Neural progenitor cell (in vitro differentiated cells): ENCODE results near the gene CYP2S1.

Experiments
- EZH2 ChIP-seq: fragments of 200-600 bp; sonication (generic); IDR thresholded peaks from 2 replicates; pipeline ENCODE4 v1.6.1; 2017; ENCODE audit warnings: antibody characterized with exemption, mild to moderate bottlenecking, moderate library complexity
- EZH2phosphoT487 ChIP-seq: fragments of 200-600 bp; sonication (generic); IDR thresholded peaks from 2 replicates; pipeline ENCODE4 v1.6.1; 2017; ENCODE audit warnings: antibody characterized with exemption
- TF ChIP-seq, protein P1 (sequence below): fragments of 200-600 bp; sonication (generic); IDR thresholded peaks from 2 replicates; pipeline ENCODE4 v1.5.1; 2017; ENCODE audit warnings: antibody characterized with exemption, mild to moderate bottlenecking

DNA sequence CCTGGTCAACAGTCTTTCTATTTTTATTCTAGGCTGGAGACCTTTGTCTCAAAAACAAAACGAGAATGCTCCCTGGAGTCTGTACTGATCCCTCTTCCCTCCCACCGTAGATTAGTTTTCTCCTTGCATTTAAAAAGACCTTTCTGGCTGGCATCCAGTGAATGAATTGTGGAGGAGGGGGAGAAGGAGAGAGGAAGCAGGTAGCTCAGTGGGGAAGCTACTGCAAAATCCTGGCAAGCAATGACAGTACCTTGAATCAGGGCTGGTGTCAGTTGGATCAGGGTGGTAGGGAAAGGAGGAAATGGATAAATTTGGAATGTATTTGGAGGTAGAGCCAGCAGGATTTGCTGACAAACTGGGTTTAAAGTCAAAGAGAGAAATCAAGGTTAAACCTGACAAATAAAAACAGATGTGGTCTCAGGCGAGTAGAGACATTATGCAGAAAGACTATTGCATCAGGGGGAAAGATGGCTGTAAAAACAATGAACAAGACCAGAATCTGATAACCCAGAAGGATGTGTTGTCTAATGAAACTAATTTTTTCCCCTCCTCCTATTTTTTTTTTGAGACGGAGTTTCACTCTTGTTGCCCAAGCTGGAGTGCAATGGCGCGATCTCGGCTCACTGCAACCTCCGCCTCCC is 3.5 kb upstream of the CYP2S1 start:
- TF ChIP-seq EZH2 (no peak), EZH2phosphoT487 (no peak)
- TF ChIP-seq, protein P1, sequence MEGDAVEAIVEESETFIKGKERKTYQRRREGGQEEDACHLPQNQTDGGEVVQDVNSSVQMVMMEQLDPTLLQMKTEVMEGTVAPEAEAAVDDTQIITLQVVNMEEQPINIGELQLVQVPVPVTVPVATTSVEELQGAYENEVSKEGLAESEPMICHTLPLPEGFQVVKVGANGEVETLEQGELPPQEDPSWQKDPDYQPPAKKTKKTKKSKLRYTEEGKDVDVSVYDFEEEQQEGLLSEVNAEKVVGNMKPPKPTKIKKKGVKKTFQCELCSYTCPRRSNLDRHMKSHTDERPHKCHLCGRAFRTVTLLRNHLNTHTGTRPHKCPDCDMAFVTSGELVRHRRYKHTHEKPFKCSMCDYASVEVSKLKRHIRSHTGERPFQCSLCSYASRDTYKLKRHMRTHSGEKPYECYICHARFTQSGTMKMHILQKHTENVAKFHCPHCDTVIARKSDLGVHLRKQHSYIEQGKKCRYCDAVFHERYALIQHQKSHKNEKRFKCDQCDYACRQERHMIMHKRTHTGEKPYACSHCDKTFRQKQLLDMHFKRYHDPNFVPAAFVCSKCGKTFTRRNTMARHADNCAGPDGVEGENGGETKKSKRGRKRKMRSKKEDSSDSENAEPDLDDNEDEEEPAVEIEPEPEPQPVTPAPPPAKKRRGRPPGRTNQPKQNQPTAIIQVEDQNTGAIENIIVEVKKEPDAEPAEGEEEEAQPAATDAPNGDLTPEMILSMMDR, result no peak
